EL (cell line): Measurements from ENCODE around the gene DPP3.
"Not testable (repeated sequence)": the region's sequence is repeated elsewhere in the genome, so short reads cannot be mapped to it uniquely, and the experiment has no call there.

Experiments
- DNase-seq: peaks from one replicate; pipeline ENCODE4 v3.0.0-alpha.2; 2016

DPP3 gene

DNA sequence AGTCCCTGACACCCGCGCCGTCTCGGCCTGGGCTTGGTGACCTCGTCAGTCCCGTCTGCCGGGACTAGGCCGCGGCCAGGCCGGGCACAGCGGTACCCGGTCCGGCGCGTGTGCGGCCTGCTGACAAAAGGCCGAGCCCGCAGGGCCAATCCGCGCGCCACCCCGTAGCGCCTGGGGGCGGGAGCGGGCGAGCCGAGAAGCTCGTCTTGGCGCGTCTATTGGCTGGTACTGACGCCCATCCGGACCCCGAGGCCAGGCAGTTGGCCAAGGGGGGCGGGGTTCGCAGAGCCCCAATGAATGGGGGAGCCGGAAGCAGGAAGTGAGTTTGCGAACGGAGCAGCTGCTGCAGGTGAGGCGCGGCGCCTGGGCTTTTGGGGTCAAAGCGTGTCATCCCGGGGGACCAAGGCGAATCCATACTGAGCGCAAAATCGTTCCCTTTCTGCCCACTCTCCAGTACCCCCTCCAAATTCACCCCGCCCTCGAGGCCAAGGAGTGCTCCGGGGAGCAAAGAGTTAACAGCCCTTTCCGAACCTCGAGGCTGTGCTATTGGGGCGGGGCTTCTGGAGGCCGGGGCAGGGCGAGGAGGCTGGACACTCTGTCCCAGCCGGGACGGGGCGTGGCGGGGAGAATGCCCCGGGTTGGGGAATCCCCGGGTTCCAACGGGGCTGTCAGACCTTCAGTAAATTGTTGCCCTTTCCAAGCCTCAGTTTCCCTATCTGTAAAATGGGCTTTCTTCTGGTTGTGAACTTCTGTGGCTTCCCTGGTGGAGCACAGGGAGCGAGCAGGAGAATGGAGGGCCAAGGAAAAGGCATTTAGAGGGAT lies at the start of gene DPP3:
Gene DPP3, plus strand, starts transcription at position 318 of the 822 bp plus-strand sequence. CDS start 1,767 bp downstream, outside the sequence.
- DNase-seq, result peak; percentile 98

DNA sequence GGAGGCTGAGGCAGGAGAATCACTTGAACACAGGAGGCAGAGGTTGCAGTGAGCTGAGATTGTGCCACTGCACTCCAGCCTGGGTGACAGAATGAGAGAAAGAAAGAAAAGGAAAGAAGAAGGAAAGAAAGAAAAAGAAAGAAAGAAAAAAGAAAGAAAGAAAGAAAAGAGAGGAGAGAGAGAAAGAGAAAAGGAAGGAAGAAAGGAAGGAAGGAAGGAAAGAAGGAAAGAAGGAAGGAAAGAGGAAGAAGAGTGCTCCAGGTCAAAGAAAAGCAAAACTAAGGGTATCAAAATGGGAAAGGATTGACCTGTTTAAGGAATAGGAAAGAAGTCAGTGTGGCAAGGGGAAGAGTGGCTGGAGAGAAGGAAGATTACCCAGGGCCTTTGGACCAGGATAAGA lies 48.9 kb upstream of the DPP3 start:
- DNase-seq, result not testable (repeated sequence)

- DNase-seq, result not testable (repeated sequence)
Measured at GRCh38 chr11:66431871-66432329, 48.3 kb upstream of the DPP3 start.

- no peak for DNase-seq
Measured at GRCh38 chr11:66432597-66432996, 47.6 kb upstream of the DPP3 start.

DNA sequence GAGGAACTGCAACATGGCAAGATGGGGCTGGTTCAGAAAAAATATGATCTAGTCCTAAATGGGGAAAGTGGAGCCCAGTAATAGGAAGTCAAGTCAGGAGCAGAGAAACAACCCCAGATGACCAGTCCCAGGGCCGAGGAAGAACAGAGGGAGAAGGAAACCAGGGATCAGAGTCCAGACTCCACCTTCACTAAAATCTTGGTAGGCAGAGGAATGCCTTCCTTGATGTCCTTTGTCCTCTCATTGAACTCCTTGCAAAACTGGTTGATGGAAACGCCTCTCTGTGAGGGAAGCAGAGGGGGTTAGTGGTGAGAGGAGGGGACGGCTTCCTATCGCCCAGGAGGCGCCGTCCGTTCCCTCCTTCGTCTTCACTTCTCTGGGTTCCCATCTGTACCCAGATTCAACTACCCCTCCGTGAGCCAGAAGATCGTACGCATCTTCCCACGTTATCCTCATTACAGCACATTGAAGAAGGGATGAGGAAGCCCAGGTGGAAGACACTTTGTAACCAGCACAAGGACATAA lies 42.2 kb upstream of the DPP3 start:
- peak; percentile 6 for DNase-seq

- peak; percentile 93 for DNase-seq
Measured at GRCh38 chr11:66438504-66439466, 41.4 kb upstream of the DPP3 start, which contains the start of gene MRPL11. Gene MRPL11 (minus strand): TSS chr11:66438848. CDS start chr11:66438754, 94 bp downstream.

DNA sequence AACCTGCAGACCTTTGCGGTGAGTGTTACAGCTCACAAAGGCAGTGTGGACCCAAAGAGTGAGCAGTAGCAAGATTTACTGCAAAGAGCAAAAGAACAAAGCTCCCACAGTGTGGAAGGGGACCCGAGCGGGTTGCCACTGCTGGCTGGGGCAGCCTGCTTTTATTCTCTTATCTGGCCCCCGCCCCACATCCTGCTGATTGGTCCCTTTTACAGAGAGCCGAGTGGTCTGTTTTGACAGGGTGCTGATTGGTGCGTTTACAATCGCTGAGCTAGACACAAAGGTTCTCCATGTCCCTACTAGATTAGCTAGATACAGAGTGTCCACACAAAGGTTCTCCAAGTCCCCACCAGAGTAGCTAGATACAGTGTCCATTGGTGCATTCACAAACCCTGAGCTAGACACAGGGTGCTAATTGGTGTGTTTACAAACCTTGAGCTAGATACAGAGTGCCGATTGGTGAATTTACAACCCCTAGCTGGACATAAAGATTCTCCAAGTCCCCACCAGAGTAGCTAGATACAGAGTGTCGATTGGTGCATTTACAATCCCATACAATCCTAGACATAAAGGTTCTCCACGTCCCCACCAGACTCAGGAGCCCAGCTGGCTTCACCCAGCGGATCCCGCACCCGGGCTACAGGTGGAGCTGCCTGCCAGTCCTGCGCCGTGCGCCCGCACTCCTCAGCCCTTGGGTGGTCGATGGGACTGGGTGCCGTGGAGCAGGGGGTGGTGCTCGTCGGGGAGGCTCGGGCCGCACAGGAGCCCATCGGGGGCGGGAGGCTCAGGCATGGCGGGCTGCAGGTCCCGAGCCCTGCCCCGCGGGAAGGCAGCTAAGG lies 39.9 kb upstream of the DPP3 start:
- not testable (repeated sequence) for DNase-seq

DNA sequence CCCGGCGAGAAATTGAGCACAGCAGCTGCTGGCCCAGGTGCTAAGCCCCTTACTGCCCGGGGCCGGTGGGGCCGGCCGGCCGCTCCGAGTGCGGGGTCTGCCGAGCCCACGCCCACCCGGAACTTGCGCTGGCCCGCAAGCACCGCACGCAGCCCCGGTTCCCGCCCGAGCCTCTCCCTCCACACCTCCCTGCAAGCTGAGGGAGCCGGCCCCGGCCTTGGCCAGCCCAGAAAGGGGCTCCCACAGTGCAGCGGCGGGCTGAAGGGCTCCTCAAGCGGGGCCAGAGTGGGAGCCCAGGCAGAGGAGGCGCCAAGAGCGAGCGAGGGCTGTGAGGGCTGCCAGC lies 39.3 kb upstream of the DPP3 start:
- not testable (repeated sequence) for DNase-seq

DNA sequence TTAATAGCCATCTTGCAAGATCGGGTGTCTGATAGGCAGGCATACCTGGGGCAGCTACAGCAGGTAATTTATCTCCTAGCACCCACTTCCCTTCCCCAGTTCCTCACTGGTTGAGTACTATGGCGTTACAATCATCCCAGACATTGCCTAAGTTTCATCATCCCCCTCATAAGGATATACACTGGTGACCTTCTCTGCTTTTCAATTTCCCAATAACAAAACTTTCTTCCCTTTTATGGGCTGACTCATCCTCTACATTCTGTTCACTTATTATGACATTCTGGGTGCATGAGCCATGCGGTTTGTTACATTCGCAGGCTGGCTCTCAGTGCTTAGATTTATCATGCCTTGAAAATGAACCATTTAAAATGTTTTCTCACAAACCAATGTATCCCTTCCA lies 36.6 kb upstream of the DPP3 start:
- peak; percentile 95 for DNase-seq

- no peak for DNase-seq
Measured at GRCh38 chr11:66447012-66447411, 33.2 kb upstream of the DPP3 start.

GRCh38 chr11:66448523-66448922 lies 31.7 kb upstream of the DPP3 start:
- DNase-seq, result no peak

GRCh38 chr11:66450560-66450959 lies 29.7 kb upstream of the DPP3 start:
- DNase-seq, result no peak

GRCh38 chr11:66451663-66452062 lies 28.6 kb upstream of the DPP3 start:
- DNase-seq, result no peak

- no peak for DNase-seq
Measured at GRCh38 chr11:66454247-66454646, 26.0 kb upstream of the DPP3 start.

DNA sequence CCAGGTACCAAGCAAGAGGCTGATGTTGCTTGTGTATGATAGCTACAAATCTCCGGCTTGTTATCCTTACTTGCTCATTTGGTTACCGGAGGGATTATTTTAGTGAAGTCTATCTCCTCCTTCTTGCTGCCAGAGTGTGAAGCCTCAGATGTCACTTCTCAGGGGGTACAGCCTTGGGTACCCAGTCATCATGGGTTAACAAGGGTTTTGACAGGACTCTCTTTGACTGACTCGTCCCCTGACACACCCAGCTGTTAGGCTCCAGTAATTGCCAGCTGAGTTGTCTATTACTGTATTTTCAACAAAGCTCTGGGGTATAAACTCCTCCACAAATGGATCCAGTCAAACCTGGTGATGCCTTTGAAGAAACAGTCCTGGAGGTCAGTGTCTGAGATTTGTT lies 25.4 kb upstream of the DPP3 start:
- DNase-seq, result no peak

GRCh38 chr11:66457826-66458225 lies 22.4 kb upstream of the DPP3 start:
- no peak for DNase-seq

DNA sequence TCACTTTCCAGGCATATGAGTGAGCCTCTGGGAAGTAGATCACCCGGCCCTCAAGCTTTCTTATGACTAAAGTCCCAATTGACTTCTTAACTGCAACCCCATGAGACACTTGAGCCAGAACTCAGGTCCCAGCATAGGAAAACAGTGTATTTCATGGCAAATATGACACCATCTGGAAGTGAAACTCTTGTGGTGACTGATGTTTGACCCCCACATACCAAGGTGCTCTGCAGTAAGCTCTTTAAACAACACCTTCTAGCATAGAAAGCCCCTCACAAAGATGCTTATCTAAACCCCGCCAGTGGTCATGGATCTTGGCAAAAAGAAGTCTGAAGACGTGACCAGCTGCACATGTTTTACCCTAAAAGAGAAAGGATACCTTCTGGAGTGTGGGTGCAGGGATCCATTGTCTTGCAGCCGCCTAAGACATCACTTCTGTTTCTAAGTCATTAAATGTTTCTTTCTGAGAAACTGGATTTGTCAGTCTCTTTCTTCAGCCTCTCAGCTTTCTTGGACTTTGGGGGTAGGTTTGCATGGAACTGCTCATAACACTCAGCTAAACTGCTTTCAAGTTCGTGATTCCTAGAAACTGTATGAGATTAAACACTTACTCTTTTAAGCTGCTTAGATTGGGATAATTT lies 21.0 kb upstream of the DPP3 start:
- DNase-seq, result no peak

- no peak for DNase-seq
Measured at GRCh38 chr11:66462010-66462409, 18.2 kb upstream of the DPP3 start.

DNA sequence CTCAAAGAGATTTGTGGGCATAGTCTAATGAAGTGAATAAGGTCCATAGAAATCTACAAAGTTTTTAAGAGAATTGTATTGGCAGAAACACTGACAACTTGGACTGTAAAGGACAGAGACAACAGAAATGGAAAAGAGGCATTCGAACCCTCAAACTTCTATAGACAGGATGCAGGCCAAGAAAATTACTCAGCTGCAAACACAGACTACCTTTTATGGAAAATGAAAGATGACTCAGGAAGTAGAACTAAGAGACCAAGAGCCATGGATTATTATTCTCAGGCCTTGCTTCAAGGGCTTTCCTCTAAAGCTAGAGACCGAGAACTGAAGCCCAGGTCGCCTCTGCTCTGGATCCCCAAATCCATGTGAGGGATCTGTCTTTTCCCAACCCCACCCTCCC lies 17.3 kb upstream of the DPP3 start:
- DNase-seq, result no peak

DNA sequence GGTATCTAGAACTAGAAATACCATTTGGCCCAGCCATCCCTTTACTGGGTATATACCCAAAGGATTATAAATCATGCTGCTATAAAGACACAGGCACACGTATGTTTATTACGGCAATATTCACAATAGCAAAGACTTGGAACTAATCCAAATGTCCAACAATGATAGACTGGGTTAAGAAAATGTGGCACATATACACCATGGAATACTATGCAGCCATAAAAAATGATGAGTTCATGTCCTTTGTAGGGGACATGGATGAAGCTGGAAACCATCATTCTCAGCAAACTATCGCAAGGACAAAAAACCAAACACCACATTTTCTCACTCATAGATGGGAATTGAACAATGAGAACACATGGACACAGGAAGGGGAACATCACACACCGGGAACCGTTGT lies 16.1 kb upstream of the DPP3 start:
- not testable (repeated sequence) for DNase-seq

DNA sequence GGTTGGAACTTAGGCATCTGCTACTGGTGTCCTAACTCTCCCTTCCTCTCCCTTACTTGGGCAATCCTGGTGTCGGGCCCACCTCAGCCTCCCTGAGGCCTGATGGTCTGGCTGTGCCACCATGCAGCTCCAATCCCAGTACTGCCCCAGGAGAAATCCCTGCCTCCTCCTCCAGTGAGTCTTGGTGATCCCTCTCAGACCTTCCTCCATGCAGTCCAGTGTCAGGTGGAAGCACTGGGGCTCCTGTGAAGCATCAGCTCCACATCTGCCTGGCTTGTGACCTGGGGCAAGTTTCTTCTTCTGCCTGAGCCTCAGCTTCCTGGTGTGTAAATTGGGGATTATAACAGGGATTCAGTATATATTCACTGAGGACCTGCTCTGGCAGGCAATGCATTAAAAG lies 15.3 kb upstream of the DPP3 start:
- no peak for DNase-seq
